ENCODE measurements around the gene OTOS. TPM values are rescaled to one million over a fixed set of nuclear protein-coding genes. Genes with fewer than 3 reads are reported as not detected.

The OTOS gene
- total and polyA plus RNA-seq, 7 donors = 0.20 TPM; not detected in 6

- TF ChIP-seq CTCF (IDR thresholded peaks at IDR 0.05) = no peak
- Histone ChIP-seq H3K27ac (no peak overlapping the region), H3K9me3 (no peaks in the 10 kb centered on the region), H3K36me3 (ENCODE audit: insufficient read depth in 1 of 2, low read depth in 1 of 2) (no peaks in the 10 kb centered on the region), H3K4me3 (no peak overlapping the region), H3K27me3 (ENCODE audit: insufficient read depth in 3 of 3, low read length in 2 of 3) (no peaks in the 10 kb centered on the region), H3K4me1 (no peaks in the 10 kb centered on the region)
- 87 to 91% (median 88%) methylated on average over 5 of the region's 5 CpGs for WGBS, 3 donors
- intact Hi-C loops (cut with DNase I) = loop anchor here in 1 of 2 donors (1.0 to 10.0 kb wide), 2 partner anchors 82 to 208 kb away; no protein-coding TSS in a partner anchor
- peak in 1 of 2 donors; percentile 39 for DNase-seq
- no peak for ATAC-seq
Measured at GRCh38 chr2:240142859-240143258, 2.4 kb upstream of the OTOS start.

GRCh38 chr2:240142256-240142775 lies 1.9 kb upstream of the OTOS start:
- H3K36me3 ChIP-seq (ENCODE audit: insufficient read depth in 1 of 2, low read depth in 1 of 2) = no peaks in the 10 kb centered on the region
- intact Hi-C loops (cut with DNase I) = loop anchor here in 1 of 2 donors (10.0 kb wide), 1 partner anchor 208 kb away; no protein-coding TSS in a partner anchor
- no peak overlapping the region for H3K4me3 ChIP-seq
- DNase-seq (peak in 1 of 2 donors; percentile 39), ATAC-seq (no peak)
- 86 to 92% (median 88%) methylated on average over 16 of the region's 16 CpGs for WGBS, 3 donors
- H3K4me1 ChIP-seq = no peaks in the 10 kb centered on the region
- TF ChIP-seq CTCF (IDR thresholded peaks at IDR 0.05) = no peak
- no peaks in the 10 kb centered on the region for H3K9me3 ChIP-seq
- no peaks in the 10 kb centered on the region for H3K27me3 ChIP-seq (ENCODE audit: insufficient read depth in 3 of 3, low read length in 2 of 3)
- H3K27ac ChIP-seq = no peak overlapping the region

GRCh38 chr2:240141736-240142135 lies 1.3 kb upstream of the OTOS start:
- no peaks in the 10 kb centered on the region for H3K4me1 ChIP-seq
- intact Hi-C loops (cut with DNase I) = loop anchor here in 1 of 2 donors (10.0 kb wide), 1 partner anchor 207 kb away; no protein-coding TSS in a partner anchor
- no peaks in the 10 kb centered on the region for H3K27me3 ChIP-seq (ENCODE audit: insufficient read depth in 3 of 3, low read length in 2 of 3)
- H3K9me3 ChIP-seq = no peaks in the 10 kb centered on the region
- WGBS, 3 donors = 81 to 85% (median 83%) methylated on average over 14 of the region's 14 CpGs
- H3K36me3 ChIP-seq (ENCODE audit: insufficient read depth in 1 of 2, low read depth in 1 of 2) = no peaks in the 10 kb centered on the region
- DNase-seq (peak in 1 of 2 donors; percentile 22), ATAC-seq (no peak)
- H3K4me3 ChIP-seq = no peak overlapping the region
- no peak for TF ChIP-seq CTCF (IDR thresholded peaks at IDR 0.05)
- no peak overlapping the region for H3K27ac ChIP-seq

- H3K27ac ChIP-seq = no peak overlapping the region
- ATAC-seq = no peak
- peak in 1 of 2 donors; percentile 26 for DNase-seq
- H3K4me3 ChIP-seq = no peak overlapping the region
- no peaks in the 10 kb centered on the region for H3K36me3 ChIP-seq (ENCODE audit: insufficient read depth in 1 of 2, low read depth in 1 of 2)
- H3K4me1 ChIP-seq = no peaks in the 10 kb centered on the region
- TF ChIP-seq CTCF (IDR thresholded peaks at IDR 0.05) = no peak
- H3K27me3 ChIP-seq (ENCODE audit: insufficient read depth in 3 of 3, low read length in 2 of 3) = no peaks in the 10 kb centered on the region
- intact Hi-C loops (cut with DNase I) = loop anchor here in 1 of 2 donors (10.0 kb wide), 1 partner anchor 206 kb away; no protein-coding TSS in a partner anchor
- 54 to 68% (median 63%) methylated on average over 11 of the region's 11 CpGs for WGBS, 3 donors
- no peaks in the 10 kb centered on the region for H3K9me3 ChIP-seq
Measured at GRCh38 chr2:240140920-240141319, 462 bp upstream of the OTOS start.

Data from psoas muscle (tissue), 8 donors.